ENCODE results near the gene ASCC3. TPM values are rescaled to one million over a fixed set of nuclear protein-coding genes. Genes with fewer than 3 reads are reported as not detected.
"Not testable (repeated sequence)": the region's sequence is repeated elsewhere in the genome, so short reads cannot be mapped to it uniquely, and the experiment has no call there.

Gene ASCC3
- total RNA-seq, 1 donor from 2014 or later: 12.7 TPM

DNA sequence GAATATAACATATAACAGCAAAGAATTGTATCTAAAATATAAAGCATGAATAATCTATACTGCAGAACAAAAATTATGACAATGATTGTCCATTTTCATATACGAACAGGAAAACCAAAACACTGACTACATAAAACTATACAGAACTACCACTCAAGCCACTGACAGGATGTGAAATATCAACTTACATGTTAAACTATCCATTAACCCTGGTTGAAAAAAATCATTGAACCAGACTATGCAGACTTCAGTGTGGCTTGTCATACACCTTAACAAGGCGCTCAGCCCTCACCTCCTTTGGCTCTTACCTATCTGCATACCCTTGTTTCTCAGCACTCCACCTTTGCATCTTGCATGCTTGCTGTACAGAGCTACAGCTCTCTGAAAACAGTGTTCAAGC lies 34.9 kb downstream of the ASCC3 start:
- Histone ChIP-seq H3K27me3 (no peaks in the 10 kb centered on the region), H3K9me3 (no peaks in the 10 kb centered on the region), H3K4me3 (no peak overlapping the region), H3K27ac (no peak overlapping the region), H3K4me1 (no peaks in the 10 kb centered on the region), H3K36me3 (no peaks in the 10 kb centered on the region)
- no peak for DNase-seq (ENCODE audit: low spot score in 2 of 2)
- intact Hi-C loops (cut with DNase I): no loop called here
- TF ChIP-seq, protein P1, sequence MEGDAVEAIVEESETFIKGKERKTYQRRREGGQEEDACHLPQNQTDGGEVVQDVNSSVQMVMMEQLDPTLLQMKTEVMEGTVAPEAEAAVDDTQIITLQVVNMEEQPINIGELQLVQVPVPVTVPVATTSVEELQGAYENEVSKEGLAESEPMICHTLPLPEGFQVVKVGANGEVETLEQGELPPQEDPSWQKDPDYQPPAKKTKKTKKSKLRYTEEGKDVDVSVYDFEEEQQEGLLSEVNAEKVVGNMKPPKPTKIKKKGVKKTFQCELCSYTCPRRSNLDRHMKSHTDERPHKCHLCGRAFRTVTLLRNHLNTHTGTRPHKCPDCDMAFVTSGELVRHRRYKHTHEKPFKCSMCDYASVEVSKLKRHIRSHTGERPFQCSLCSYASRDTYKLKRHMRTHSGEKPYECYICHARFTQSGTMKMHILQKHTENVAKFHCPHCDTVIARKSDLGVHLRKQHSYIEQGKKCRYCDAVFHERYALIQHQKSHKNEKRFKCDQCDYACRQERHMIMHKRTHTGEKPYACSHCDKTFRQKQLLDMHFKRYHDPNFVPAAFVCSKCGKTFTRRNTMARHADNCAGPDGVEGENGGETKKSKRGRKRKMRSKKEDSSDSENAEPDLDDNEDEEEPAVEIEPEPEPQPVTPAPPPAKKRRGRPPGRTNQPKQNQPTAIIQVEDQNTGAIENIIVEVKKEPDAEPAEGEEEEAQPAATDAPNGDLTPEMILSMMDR (IDR thresholded peaks at IDR 0.05): no peak

GRCh38 chr6:100845676-100846075 lies 35.5 kb downstream of the ASCC3 start:
- Histone ChIP-seq H3K27me3 (no peaks in the 10 kb centered on the region), H3K9me3 (no peaks in the 10 kb centered on the region), H3K27ac (no peak overlapping the region), H3K4me3 (no peak overlapping the region), H3K4me1 (no peaks in the 10 kb centered on the region), H3K36me3 (no peaks in the 10 kb centered on the region)
- DNase-seq (ENCODE audit: low spot score in 2 of 2): no peak
- TF ChIP-seq, protein P1 (IDR thresholded peaks at IDR 0.05): no peak
- intact Hi-C loops (cut with DNase I): no loop called here

DNA sequence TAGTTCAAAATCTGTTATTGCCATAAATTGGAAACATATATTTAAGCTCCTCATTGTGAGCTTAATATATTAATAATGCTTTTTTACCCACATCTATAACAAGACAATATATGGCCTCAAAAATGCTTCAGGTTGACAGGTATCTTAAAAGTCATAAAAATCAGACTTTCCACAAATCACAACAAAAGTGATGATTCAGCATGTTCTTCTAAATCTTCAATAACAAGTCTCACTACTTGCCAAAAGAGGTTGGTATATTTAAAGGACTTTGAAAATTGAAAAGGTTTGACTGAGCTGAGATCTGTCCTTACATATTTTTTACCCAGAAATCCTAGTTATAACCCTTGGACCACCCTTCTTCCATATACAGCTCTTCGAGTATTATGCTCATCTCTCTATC lies 41.7 kb downstream of the ASCC3 start:
- Histone ChIP-seq H3K4me1 (no peaks in the 10 kb centered on the region), H3K27ac (no peak overlapping the region), H3K27me3 (no peaks in the 10 kb centered on the region), H3K4me3 (no peak overlapping the region), H3K36me3 (peaks cover 0 to 6% of the 10 kb centered on the region in 2 donors), H3K9me3 (no peaks in the 10 kb centered on the region)
- TF ChIP-seq, protein P1 (IDR thresholded peaks at IDR 0.05): no peak
- intact Hi-C loops (cut with DNase I): no loop called here
- DNase-seq (ENCODE audit: low spot score in 2 of 2): no peak

- Histone ChIP-seq H3K4me1 (no peaks in the 10 kb centered on the region), H3K36me3 (peaks cover 0 to 6% of the 10 kb centered on the region in 2 donors), H3K27ac (no peak overlapping the region), H3K9me3 (no peaks in the 10 kb centered on the region), H3K27me3 (no peaks in the 10 kb centered on the region), H3K4me3 (no peak overlapping the region)
- TF ChIP-seq, protein P1 (IDR thresholded peaks at IDR 0.05): no peak
- intact Hi-C loops (cut with DNase I): no loop called here
- DNase-seq (ENCODE audit: low spot score in 2 of 2): no peak
Measured at GRCh38 chr6:100838011-100838410, 43.1 kb downstream of the ASCC3 start.

GRCh38 chr6:100833972-100834574 lies 47.1 kb downstream of the ASCC3 start:
- TF ChIP-seq, protein P1 (IDR thresholded peaks at IDR 0.05): no peak
- Histone ChIP-seq H3K4me1 (no peaks in the 10 kb centered on the region), H3K27me3 (no peaks in the 10 kb centered on the region), H3K36me3 (peaks cover 0 to 6% of the 10 kb centered on the region in 2 donors), H3K27ac (no peak overlapping the region), H3K4me3 (no peak overlapping the region), H3K9me3 (no peaks in the 10 kb centered on the region)
- DNase-seq (ENCODE audit: low spot score in 2 of 2): no peak
- intact Hi-C loops (cut with DNase I): no loop called here

DNA sequence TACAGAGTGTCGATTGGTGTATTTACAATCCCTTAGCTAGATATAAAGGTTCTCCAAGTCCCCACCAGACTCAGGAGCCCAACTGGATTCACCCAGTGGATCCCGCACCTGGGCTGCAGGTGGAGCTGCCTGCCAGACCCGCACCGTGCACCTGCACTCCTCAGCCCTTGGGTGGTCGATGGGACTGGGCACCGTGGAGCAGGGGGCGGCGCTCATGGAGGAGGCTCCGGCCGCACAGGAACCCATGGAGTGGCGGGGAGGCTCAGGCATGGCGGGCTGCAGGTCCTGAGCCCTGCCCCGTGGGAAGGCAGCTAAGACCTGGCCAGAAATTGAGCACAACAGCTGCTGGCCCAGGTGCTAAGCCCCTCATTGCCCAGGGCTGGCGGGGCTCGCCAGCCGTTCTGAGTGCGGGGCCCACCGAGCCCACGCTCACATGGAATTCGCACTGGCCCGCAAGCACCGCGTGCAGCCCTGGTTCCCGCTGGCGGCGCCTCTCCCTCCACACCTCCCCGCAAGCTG lies 52.0 kb downstream of the ASCC3 start:
- H3K27me3 ChIP-seq; DNase-seq (ENCODE audit: low spot score in 2 of 2); intact Hi-C loops (cut with DNase I); H3K36me3 ChIP-seq; H3K4me1 ChIP-seq; H3K9me3 ChIP-seq; H3K27ac ChIP-seq; H3K4me3 ChIP-seq: not testable (repeated sequence)

Data from ascending aorta (tissue), 2 donors.